Dendritic cell treated with granulocyte-macrophage colony-stimulating factor and Interleukin-4, amounts not matched to agents 40 ng/mL and 50 ng/mL, for 4 days (primary cell): Measurements from ENCODE around the gene CAT.
"Not testable (repeated sequence)": the region's sequence is repeated elsewhere in the genome, so short reads cannot be mapped to it uniquely, and the experiment has no call there.

ENCODE experiments used
- H3K27ac Mint-ChIP-seq: one replicate; pipeline ENCODE4 v1.8.0; 2022; ENCODE audit warnings: mild to moderate bottlenecking, mixed read lengths
- H3K27me3 Mint-ChIP-seq: one replicate; pipeline ENCODE4 v1.8.0; 2022; ENCODE audit warnings: mild to moderate bottlenecking, mixed read lengths
- H3K36me3 Mint-ChIP-seq: one replicate; pipeline ENCODE4 v1.8.0; 2022; ENCODE audit warnings: low read depth, mixed read lengths
- H3K4me1 Mint-ChIP-seq: one replicate; pipeline ENCODE4 v1.8.0; 2022; ENCODE audit warnings: low read depth, mixed read lengths
- H3K4me3 Mint-ChIP-seq: one replicate; pipeline ENCODE4 v1.8.0; 2022; ENCODE audit warnings: mild to moderate bottlenecking, moderate library complexity, mixed read lengths
- H3K9me3 Mint-ChIP-seq: one replicate; pipeline ENCODE4 v1.8.0; 2022; ENCODE audit warnings: mixed read lengths
- intact Hi-C: fragments of 100-400 bp; cut with micrococcal nuclease; formaldehyde crosslinking; loops from one replicate; pipeline ENCODE4 v1.15.0; 2022

Gene CAT

GRCh38 chr11:34413263-34413662, 25.5 kb upstream of the CAT start:
- Mint-ChIP-seq H3K9me3 (peaks cover 17% of the 10 kb centered on the region), H3K27me3 (no peaks in the 10 kb centered on the region)
- intact Hi-C loops: no loop called here

DNA sequence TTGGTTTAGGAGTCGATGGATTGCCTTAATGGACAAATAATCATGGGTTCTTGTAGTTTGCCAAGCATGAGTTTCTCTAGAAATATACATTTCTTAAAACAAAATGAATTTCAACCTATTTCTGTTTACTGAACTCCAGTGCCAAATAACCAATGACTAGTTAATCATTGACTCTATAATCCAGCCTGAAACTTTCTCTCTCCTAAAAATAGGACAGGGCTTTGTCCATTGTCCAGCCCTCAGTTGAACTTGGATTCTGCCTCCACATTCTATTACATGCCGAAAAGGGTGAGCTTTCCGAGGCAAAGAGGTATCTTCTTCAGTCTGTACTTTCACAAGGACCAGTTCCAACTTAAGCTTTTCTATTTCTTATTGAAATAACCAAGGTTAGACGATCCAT, 23.2 kb upstream of the CAT start:
- H3K27me3 Mint-ChIP-seq: no peaks in the 10 kb centered on the region
- H3K27ac Mint-ChIP-seq: no peak overlapping the region
- peaks cover 30% of the 10 kb centered on the region for H3K4me1 Mint-ChIP-seq
- H3K36me3 Mint-ChIP-seq: no peaks in the 10 kb centered on the region
- intact Hi-C loops: no loop called here
- H3K9me3 Mint-ChIP-seq: peaks cover 17% of the 10 kb centered on the region
- no peak overlapping the region for H3K4me3 Mint-ChIP-seq

More at GRCh38 chr11:34413263-34413662, 25.5 kb upstream of the CAT start:
- no peak overlapping the region for H3K4me3 Mint-ChIP-seq
- no peaks in the 10 kb centered on the region for H3K36me3 Mint-ChIP-seq
- H3K4me1 Mint-ChIP-seq: peaks cover 24% of the 10 kb centered on the region
- H3K27ac Mint-ChIP-seq: no peak overlapping the region

DNA sequence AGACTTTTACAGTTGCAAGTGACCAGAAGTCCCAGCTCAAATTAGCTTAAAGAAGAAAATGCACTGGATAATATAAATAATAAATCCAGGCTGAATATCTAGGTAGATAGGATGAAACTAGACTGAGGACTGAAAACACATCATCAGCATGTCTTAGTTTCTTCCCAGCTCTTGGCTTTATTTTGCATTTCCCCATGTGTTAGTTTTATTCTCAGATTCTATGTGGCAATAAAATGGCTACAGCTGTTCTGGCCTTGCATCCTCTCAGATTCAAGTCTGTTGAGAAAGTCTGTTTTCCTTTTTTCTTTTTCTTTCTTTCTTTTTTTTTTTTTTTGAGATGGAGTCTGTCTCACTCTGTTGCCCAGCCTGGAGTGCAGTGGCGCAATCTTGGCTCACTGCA, 22.6 kb upstream of the CAT start:
- intact Hi-C loops: no loop called here

DNA sequence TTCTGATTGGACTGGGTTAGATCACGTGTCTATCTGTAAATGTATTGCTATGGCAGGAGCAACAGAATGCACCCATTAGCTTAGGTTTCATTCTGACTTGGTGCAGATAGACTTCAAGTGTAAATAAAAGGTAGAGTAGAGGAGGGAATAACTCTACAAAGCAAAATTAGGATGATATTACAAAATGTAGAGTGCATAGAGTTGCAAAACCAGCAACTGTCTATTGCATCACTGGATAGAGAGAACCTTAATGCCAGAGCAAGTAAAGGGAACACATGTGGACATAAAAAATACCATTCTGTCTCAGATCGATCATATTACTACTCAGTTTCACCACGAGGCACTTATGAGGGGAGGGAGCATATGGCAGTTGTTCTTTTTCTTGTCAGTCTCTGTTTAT, 22.0 kb upstream of the CAT start:
- H3K4me1 Mint-ChIP-seq: peaks cover 40% of the 10 kb centered on the region
- H3K27ac Mint-ChIP-seq: no peak overlapping the region
- no peaks in the 10 kb centered on the region for H3K27me3 Mint-ChIP-seq
- H3K4me3 Mint-ChIP-seq: no peak overlapping the region
- H3K9me3 Mint-ChIP-seq: peaks cover 17% of the 10 kb centered on the region
- intact Hi-C loops: no loop called here
- no peaks in the 10 kb centered on the region for H3K36me3 Mint-ChIP-seq

More for the DNA sequence above, 22.6 kb upstream of the CAT start:
- Mint-ChIP-seq H3K4me3 (no peak overlapping the region), H3K4me1 (peaks cover 36% of the 10 kb centered on the region), H3K27ac (no peak overlapping the region), H3K9me3 (peaks cover 17% of the 10 kb centered on the region), H3K27me3 (no peaks in the 10 kb centered on the region), H3K36me3 (no peaks in the 10 kb centered on the region)

DNA sequence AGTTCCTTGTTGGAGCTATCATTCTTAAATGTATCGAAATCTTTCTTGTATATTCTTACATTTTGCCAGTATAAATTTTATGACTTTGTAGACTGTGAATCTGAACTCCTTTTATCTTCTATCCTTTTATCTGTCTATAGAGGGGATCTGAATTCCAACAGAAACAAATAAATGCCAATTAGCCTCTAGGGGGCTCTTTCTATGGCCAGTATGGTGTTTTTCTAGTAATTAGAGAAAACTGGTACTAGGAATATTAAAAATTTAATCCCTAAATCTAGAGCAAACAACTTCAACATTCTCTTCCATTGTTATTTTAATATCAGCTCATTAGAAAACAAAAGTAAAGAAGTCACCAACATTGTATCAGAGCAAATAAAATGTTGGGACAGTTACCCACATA, 21.5 kb upstream of the CAT start:
- peaks cover 45% of the 10 kb centered on the region for H3K4me1 Mint-ChIP-seq
- H3K27ac Mint-ChIP-seq: no peak overlapping the region
- no peaks in the 10 kb centered on the region for H3K27me3 Mint-ChIP-seq
- no peak overlapping the region for H3K4me3 Mint-ChIP-seq
- peaks cover 17% of the 10 kb centered on the region for H3K9me3 Mint-ChIP-seq
- intact Hi-C loops: no loop called here
- no peaks in the 10 kb centered on the region for H3K36me3 Mint-ChIP-seq

DNA sequence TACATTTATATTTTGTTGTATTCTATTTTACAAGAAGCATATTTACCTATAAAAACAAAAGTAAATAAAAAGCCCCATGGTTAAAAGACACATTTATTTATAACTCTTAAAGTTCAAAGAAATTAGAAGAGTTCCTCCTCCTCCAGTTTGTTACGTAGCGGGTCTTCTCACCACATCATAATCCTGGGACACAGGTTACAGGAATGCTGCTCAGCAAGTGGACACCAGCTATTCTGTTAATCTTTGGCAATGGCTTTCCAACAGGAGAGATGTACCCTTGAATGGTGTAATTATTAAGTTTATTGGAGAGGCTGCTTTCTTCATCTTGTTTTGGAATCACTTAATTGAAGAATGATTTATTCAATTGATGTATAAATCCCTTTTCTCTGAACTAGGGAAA, 19.6 kb upstream of the CAT start:
- no peak overlapping the region for H3K4me3 Mint-ChIP-seq
- intact Hi-C loops: no loop called here
- H3K4me1 Mint-ChIP-seq: peaks cover 56% of the 10 kb centered on the region
- H3K27ac Mint-ChIP-seq: no peak overlapping the region
- H3K9me3 Mint-ChIP-seq: no peaks in the 10 kb centered on the region
- H3K27me3 Mint-ChIP-seq: no peaks in the 10 kb centered on the region
- H3K36me3 Mint-ChIP-seq: no peaks in the 10 kb centered on the region

- H3K9me3 Mint-ChIP-seq: no peaks in the 10 kb centered on the region
- no peaks in the 10 kb centered on the region for H3K36me3 Mint-ChIP-seq
- H3K4me3 Mint-ChIP-seq: no peak overlapping the region
- intact Hi-C loops: loop anchor here (5.0 kb wide), 1 partner anchor 41 kb away; no protein-coding TSS in a partner anchor
- H3K27ac Mint-ChIP-seq: peak overlapping the region; percentile 47
- H3K27me3 Mint-ChIP-seq: no peaks in the 10 kb centered on the region
- H3K4me1 Mint-ChIP-seq: peaks cover 63% of the 10 kb centered on the region
Observed at GRCh38 chr11:34423300-34423699, 15.4 kb upstream of the CAT start.

DNA sequence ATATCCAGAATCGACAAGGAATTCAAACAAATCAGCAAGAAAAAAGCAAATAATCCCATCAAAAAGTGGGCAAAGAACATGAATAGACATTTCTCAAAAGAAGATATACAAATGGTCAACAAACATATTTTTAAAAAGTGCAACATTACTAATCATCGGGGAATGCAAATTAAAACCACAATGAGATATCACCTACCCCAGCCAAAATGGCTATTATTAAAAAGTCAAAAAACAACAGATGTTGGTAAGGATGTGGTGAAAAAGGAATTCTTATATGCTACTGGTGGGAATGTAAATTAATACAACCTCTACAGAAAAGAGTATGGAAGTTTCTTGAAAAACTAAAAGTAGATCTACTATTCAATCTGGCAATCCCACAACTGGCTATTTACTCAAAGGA, 13.9 kb upstream of the CAT start:
- not testable (repeated sequence) for H3K36me3 Mint-ChIP-seq, H3K9me3 Mint-ChIP-seq, H3K27me3 Mint-ChIP-seq, H3K4me3 Mint-ChIP-seq, H3K27ac Mint-ChIP-seq
- peaks cover 61% of the 10 kb centered on the region for H3K4me1 Mint-ChIP-seq
- intact Hi-C loops: loop anchor here (5.0 kb wide), 1 partner anchor 43 kb away; no protein-coding TSS in a partner anchor

GRCh38 chr11:34425360-34425759, 13.4 kb upstream of the CAT start:
- Mint-ChIP-seq H3K36me3 (no peaks in the 10 kb centered on the region), H3K27ac (no peak overlapping the region), H3K4me1 (peaks cover 62% of the 10 kb centered on the region), H3K27me3 (no peaks in the 10 kb centered on the region), H3K4me3 (no peak overlapping the region), H3K9me3 (no peaks in the 10 kb centered on the region)
- intact Hi-C loops: no loop called here

DNA sequence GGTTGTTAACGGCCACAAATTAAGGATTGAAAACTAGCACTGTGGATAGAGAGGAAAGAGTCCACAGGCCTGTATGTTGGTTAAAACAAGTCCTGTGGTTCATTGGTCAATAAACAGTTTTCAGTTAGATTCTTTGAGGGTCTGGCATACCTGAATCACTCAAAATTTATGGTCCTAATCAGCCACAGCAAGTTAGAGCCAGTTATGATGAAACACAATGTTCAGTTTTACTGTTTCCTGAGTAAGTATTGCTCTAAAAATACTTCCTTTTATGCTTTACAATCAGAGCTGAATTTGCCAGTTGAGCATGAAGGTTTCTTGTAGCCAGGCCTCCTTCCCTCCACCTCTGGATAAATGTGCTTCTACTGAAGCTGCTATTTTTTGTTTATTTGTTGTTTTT, 12.9 kb upstream of the CAT start:
- H3K4me3 Mint-ChIP-seq: no peak overlapping the region
- H3K4me1 Mint-ChIP-seq: peaks cover 60% of the 10 kb centered on the region
- peak overlapping the region; percentile 22 for H3K27ac Mint-ChIP-seq
- H3K9me3 Mint-ChIP-seq: no peaks in the 10 kb centered on the region
- H3K36me3 Mint-ChIP-seq: no peaks in the 10 kb centered on the region
- intact Hi-C loops: no loop called here
- H3K27me3 Mint-ChIP-seq: no peaks in the 10 kb centered on the region

DNA sequence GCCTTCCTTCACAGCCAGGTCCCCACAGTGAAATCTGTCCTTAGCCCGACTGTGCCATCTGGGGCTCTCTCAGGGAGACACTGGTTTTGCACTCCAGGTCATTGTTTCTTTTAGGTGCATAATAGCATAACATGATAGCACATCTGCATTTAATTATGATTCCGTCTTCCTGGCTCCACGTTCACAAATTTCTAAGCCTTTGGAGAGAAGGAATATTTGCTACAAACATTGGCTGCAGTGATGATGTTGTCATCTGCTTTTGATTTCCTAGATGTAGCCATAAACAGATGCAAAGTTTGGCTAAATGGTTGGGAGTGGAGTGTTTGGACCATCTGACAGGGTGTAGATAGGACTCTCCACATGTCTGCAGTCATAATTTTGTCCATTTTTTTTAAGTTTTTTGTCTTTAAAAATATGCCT, 12.0 kb upstream of the CAT start:
- H3K36me3 Mint-ChIP-seq: no peaks in the 10 kb centered on the region
- no peaks in the 10 kb centered on the region for H3K9me3 Mint-ChIP-seq
- intact Hi-C loops: no loop called here
- peaks cover 62% of the 10 kb centered on the region for H3K4me1 Mint-ChIP-seq
- H3K4me3 Mint-ChIP-seq: no peak overlapping the region
- no peaks in the 10 kb centered on the region for H3K27me3 Mint-ChIP-seq
- H3K27ac Mint-ChIP-seq: peak overlapping the region; percentile 22

GRCh38 chr11:34427186-34427805, 11.4 kb upstream of the CAT start:
- no peak overlapping the region for H3K4me3 Mint-ChIP-seq
- H3K27me3 Mint-ChIP-seq: no peaks in the 10 kb centered on the region
- peak overlapping the region; percentile 22 for H3K27ac Mint-ChIP-seq
- H3K4me1 Mint-ChIP-seq: peaks cover 62% of the 10 kb centered on the region
- no peaks in the 10 kb centered on the region for H3K9me3 Mint-ChIP-seq
- H3K36me3 Mint-ChIP-seq: no peaks in the 10 kb centered on the region
- intact Hi-C loops: no loop called here

DNA sequence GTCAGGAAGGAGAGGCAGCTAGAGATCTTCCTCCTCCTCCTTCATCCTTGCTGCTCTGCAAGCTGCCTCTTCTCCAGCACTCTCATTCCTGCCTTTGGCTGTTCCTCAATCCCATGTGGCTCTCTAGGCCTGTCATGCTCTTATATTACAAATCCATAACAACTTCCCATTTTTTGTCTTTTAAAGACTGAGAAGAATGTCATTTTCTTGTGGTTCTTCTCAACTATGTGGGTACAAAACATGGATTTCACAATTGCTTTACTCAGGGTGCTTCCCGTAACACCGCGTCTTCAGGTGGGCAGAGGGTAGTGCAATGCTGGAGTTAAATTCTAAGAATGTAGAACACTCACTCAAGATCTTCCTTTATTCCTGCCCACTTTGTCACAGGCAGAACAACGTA, 6.8 kb upstream of the CAT start:
- intact Hi-C loops: no loop called here
- no peaks in the 10 kb centered on the region for H3K36me3 Mint-ChIP-seq
- no peaks in the 10 kb centered on the region for H3K27me3 Mint-ChIP-seq
- no peak overlapping the region for H3K4me3 Mint-ChIP-seq
- peak overlapping the region; percentile 48 for H3K27ac Mint-ChIP-seq
- H3K9me3 Mint-ChIP-seq: no peaks in the 10 kb centered on the region
- H3K4me1 Mint-ChIP-seq: peaks cover 52% of the 10 kb centered on the region

DNA sequence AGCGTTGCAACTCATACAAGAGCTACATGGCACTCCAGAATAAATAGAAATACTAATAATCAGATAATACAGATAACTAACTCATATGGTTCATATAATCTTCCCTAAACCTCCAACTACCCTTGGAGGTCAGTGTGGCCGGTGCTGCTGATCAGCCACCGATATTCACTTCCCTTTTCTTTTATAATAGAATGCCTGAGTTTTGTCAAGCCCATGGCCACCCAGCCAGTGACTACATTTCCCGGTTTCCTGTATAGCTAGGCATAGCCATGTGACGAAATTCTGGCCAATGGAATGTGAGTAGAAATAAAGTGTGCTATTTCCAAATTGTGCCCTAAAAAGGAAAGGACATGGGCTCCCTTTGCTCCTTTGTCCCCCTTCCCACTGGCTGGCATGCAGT, 5.9 kb upstream of the CAT start:
- Mint-ChIP-seq H3K9me3 (no peaks in the 10 kb centered on the region), H3K4me1 (peaks cover 45% of the 10 kb centered on the region), H3K4me3 (no peak overlapping the region), H3K36me3 (no peaks in the 10 kb centered on the region), H3K27me3 (no peaks in the 10 kb centered on the region), H3K27ac (peak overlapping the region; percentile 48)
- intact Hi-C loops: no loop called here

GRCh38 chr11:34433899-34434298, 4.8 kb upstream of the CAT start:
- Mint-ChIP-seq H3K36me3 (peaks cover 6% of the 10 kb centered on the region), H3K27ac (no peak overlapping the region), H3K4me3 (no peak overlapping the region), H3K4me1 (peaks cover 45% of the 10 kb centered on the region), H3K27me3 (no peaks in the 10 kb centered on the region), H3K9me3 (no peaks in the 10 kb centered on the region)
- intact Hi-C loops: no loop called here
